K562 (cell line): ENCODE measurements around the gene DSC2. TPM values are rescaled to one million over a fixed set of nuclear protein-coding genes. Genes with fewer than 3 reads are reported as not detected.
A peak's percentile ranks its signal among the peaks of the same experiment; 100 is the strongest.

ENCODE experiments used
- ATAC-seq: fragments of 200-7000 bp; cut with Tn5 transposase; 3 replicates; pipeline ENCODE4 v1.9.1; 2020; ENCODE audit warnings: moderate library complexity
- BruUV-seq: library from RNA; stranded (reverse); fragments of 400-500 nt; replicated peaks from 2 replicates; lab custom pipeline; 2021; lab: Mats Ljungman, UMichigan
- CTCF ChIA-PET: fragments of 300-600 bp; formaldehyde crosslinking; extraction: SDS; loops from one replicate; lab custom pipeline; 2021; ENCODE audit warnings: low intra/inter-chr PET ratio; lab: Yijun Ruan, JAX
- POLR2A ChIA-PET: fragments of 300-600, 350-650 bp; sonication (Branson Sonifier 250); formaldehyde crosslinking; extraction: SDS; loops from one replicate; lab custom pipeline; 2021; ENCODE audit warnings: antibody characterized with exemption, inconsistent platforms; lab: Yijun Ruan, JAX
- DNase-seq, 4 experiments: peaks; one replicate each; pipeline versions ENCODE4 v3.0.0 to v3.0.0-alpha.2; 2011 to 2018; ENCODE audit warnings: low spot score in 3 of 4, mixed read lengths in 3 of 4; ENCODE audit errors: extremely low read depth in 1 of 4
- FAIRE-seq: peaks from 2 replicates; lab custom pipeline; 2011; peaks lifted over from hg19 to GRCh38; lab: Jason Lieb, UNC
- H2AFZ ChIP-seq: 2 replicates; pipeline ENCODE4 v1.6.0; 2011; ENCODE audit warnings: low read depth, low read length, control low read depth, inconsistent platforms
- H3K27ac ChIP-seq: fragments of 200-600 bp; 3 replicates; pipeline ENCODE4 v1.8.0; 2011; ENCODE audit warnings: low read depth, mild to moderate bottlenecking, control low read depth, inconsistent platforms, low read length, moderate library complexity, mixed read lengths; ENCODE audit errors: extremely low read depth
- H3K27me3 ChIP-seq, 2 experiments: fragments of 300-600 bp in 1 of 2; 2 replicates in 1 of 2; 3 replicates in 1 of 2; pipeline versions ENCODE4 v1.6.0 to v1.8.0; 2011; ENCODE audit warnings: inconsistent platforms in 2 of 2, low read length in 2 of 2, mild to moderate bottlenecking in 1 of 2, mixed read lengths in 1 of 2, moderate library complexity in 1 of 2; ENCODE audit not compliant: control insufficient read depth in 2 of 2, insufficient read depth in 2 of 2
- H3K36me3 ChIP-seq: fragments of 300-600 bp; 3 replicates; pipeline ENCODE4 v1.8.0; 2011; ENCODE audit warnings: mild to moderate bottlenecking, low read length, inconsistent platforms; ENCODE audit not compliant: control insufficient read depth, insufficient read depth
- H3K4me1 ChIP-seq, 2 experiments: fragments of 200-600 bp in 1 of 2; replicated peaks in 1 of 2; 2 replicates in 1 of 2; 3 replicates in 1 of 2; pipeline versions ENCODE4 v1.5.1 to v1.8.0; 2011; ENCODE audit warnings: inconsistent platforms in 2 of 2, low read length in 2 of 2, mild to moderate bottlenecking in 1 of 2, mixed read lengths in 1 of 2, moderate library complexity in 1 of 2; ENCODE audit not compliant: control insufficient read depth in 2 of 2, insufficient read depth in 2 of 2
- H3K4me2 ChIP-seq: 2 replicates; pipeline ENCODE4 v1.6.1; 2011; ENCODE audit warnings: low read length, control low read depth, inconsistent platforms, mixed read lengths; ENCODE audit not compliant: insufficient read depth
- H3K4me3 ChIP-seq: fragments of 200-600 bp; sonication (generic), shearing (Covaris generic); 2 replicates; pipeline ENCODE4 v1.5.1; 2016; ENCODE audit warnings: control low read depth, inconsistent platforms
- H3K79me2 ChIP-seq: fragments of 200-600 bp; 3 replicates; pipeline ENCODE4 v1.8.0; 2011; ENCODE audit warnings: low read length, inconsistent platforms; ENCODE audit not compliant: control insufficient read depth, insufficient read depth
- H3K9ac ChIP-seq, 2 experiments: 2 replicates each; pipeline versions ENCODE4 v1.6.0 to v1.6.1; 2011; ENCODE audit warnings: low read depth in 2 of 2, low read length in 2 of 2, control low read depth in 1 of 2, inconsistent platforms in 1 of 2, mild to moderate bottlenecking in 1 of 2, mixed read lengths in 1 of 2; ENCODE audit not compliant: insufficient read depth in 1 of 2
- H3K9me1 ChIP-seq: one replicate; pipeline ENCODE4 v1.6.0; 2011; ENCODE audit warnings: inconsistent platforms, mild to moderate bottlenecking, low read length, moderate library complexity; ENCODE audit not compliant: control insufficient read depth, insufficient read depth
- H3K9me3 ChIP-seq: replicated peaks from 2 replicates; pipeline ENCODE4 v1.5.1; 2011; ENCODE audit warnings: low read depth, low read length, inconsistent platforms; ENCODE audit not compliant: control insufficient read depth, insufficient read depth
- H4K20me1 ChIP-seq: replicated peaks from 2 replicates; pipeline ENCODE4 v1.6.1; 2011; ENCODE audit warnings: low read length, inconsistent platforms, mixed read lengths; ENCODE audit not compliant: control insufficient read depth, insufficient read depth
- BDP1 ChIP-seq: IDR thresholded peaks from 3 replicates; pipeline ENCODE4 v1.6.1; 2011; ENCODE audit not compliant: insufficient read length, insufficient read depth
- CCAR2 ChIP-seq: fragments of 200-400 bp; formaldehyde crosslinking; IDR thresholded peaks from 2 replicates; pipeline ENCODE4 v1.6.1; 2017; ENCODE audit warnings: mild to moderate bottlenecking, low read depth, low read length
- FOXA3 ChIP-seq, 2 experiments: fragments of 450-650 bp in 1 of 2; sonication (generic) in 1 of 2; formaldehyde crosslinking; IDR thresholded peaks in 1 of 2; conservative IDR thresholded peaks in 1 of 2; 2 replicates each; pipeline versions ENCODE4 v1.4.0 to v1.8.0; 2020 to 2022; ENCODE audit warnings: mild to moderate bottlenecking in 2 of 2, missing genetic modification reagents in 1 of 2
- MAX ChIP-seq: sonication (generic); formaldehyde crosslinking; IDR thresholded peaks from 2 replicates; pipeline ENCODE4 v1.9.0; 2022; ENCODE audit warnings: mild to moderate bottlenecking, missing genetic modification reagents
- SETDB1 ChIP-seq: IDR thresholded peaks from one replicate; pipeline ENCODE4 v1.6.1; 2012; ENCODE audit warnings: low read length, control low read depth, inconsistent platforms
- ZNF280B ChIP-seq: fragments of 250-450 bp; sonication (Bioruptor Pico); IDR thresholded peaks from 2 replicates; pipeline ENCODE4 v1.5.1; 2021; ENCODE audit warnings: mild to moderate bottlenecking
- ZNF695 ChIP-seq: fragments of 450-650 bp; formaldehyde crosslinking; IDR thresholded peaks from 2 replicates; pipeline ENCODE4 v1.4.0; 2020; ENCODE audit warnings: mild to moderate bottlenecking, moderate library complexity
- WGBS: fragments of 100-300 bp; shearing (Covaris generic); methylation state at CpG from one replicate; pipeline ENCODE4 v1.1.6; 2016; ENCODE audit warnings: low coverage, mixed read lengths; ENCODE audit not compliant: insufficient coverage; ENCODE audit errors: missing lambda C conversion rate; 5-methylcytosine and 5-hydroxymethylcytosine counted together
- in situ Hi-C: fragments of 300-500 bp; cut with MboI; formaldehyde crosslinking; loops from 4 replicates; pipeline ENCODE4 v1.15.0; 2018; ENCODE audit warnings: inconsistent platforms, mixed read lengths
- intact Hi-C: fragments of 100-400 bp; cut with micrococcal nuclease; formaldehyde crosslinking; loops from 2 replicates; pipeline ENCODE4 v1.14.2; 2022
- polyA plus RNA-seq, 8 experiments: library from polyadenylated mRNA; depleted of rRNA in 4 of 8; stranded (reverse) in 5 of 8; unstranded in 3 of 8; fragments of >200 nt; fragmentation: Nextera tagmentation in 2 of 8; fragmentation: Illumina TruSeq in 1 of 8; extraction: Ambion mirVana in 2 of 8; extraction: Trizol in 1 of 8; gene quantifications; 2 replicates each; pipeline versions ENCODE4 v1.2.1 to v1.2.3, GENCODE V29; 2011 to 2014; ENCODE audit warnings: inconsistent platforms in 1 of 8, missing spikeins in 1 of 8
- total RNA-seq, 7 experiments: library from RNA; depleted of rRNA in 6 of 7; stranded (reverse); fragments of >200 nt in 6 of 7; fragmentation: Illumina TruSeq in 2 of 7; extraction: Trizol in 2 of 7; gene quantifications; 2 replicates each; pipeline versions ENCODE4 v1.2.1 to v1.2.3, GENCODE V29; 2011 to 2021; ENCODE audit warnings: low replicate concordance in 1 of 7

Gene DSC2
- total and polyA plus RNA-seq, 9 of the 15 experiments (the other 6 are each of a cell fraction or from before 2014, with no cell fraction given): 3.8 to 15.3 (median 6.4) TPM

- no peaks in the 10 kb centered on the region for H3K79me2 ChIP-seq
- no peak for FAIRE-seq
Measured at GRCh38 chr18:31042406-31043181, 59.6 kb downstream of the DSC2 start, which contains the start of gene DSC3. Gene DSC3 (minus strand): TSS chr18:31042742. CDS start chr18:31042660, 82 bp downstream.

More at GRCh38 chr18:31042406-31043181, 59.6 kb downstream of the DSC2 start, which contains the start of gene DSC3:
- no peaks in the 10 kb centered on the region for H3K36me3 ChIP-seq
- POLR2A ChIA-PET: interaction anchor here (0.6 to 0.7 kb wide), 2 partner anchors 16 to 515 kb away, joined by 3 read pairs; no protein-coding TSS in a partner anchor
- TF ChIP-seq CCAR2 (no peak), MAX (CRISPR knock-in tag) (no peak), ZNF695 (CRISPR knock-in tag) (no peak), FOXA3 (CRISPR knock-in tag; conservative IDR thresholded peaks at IDR 0.05 in 1 of 2, IDR thresholded peaks at IDR 0.05 in 1 of 2) (no peak), ZNF280B (CRISPR knock-in tag) (no peak), BDP1 (no peak), SETDB1 (no peak)
- TF ChIP-seq, all 486 proteins: peak for 0
- intact Hi-C loops: no loop called here
- Histone ChIP-seq H2AFZ (no peak within 1 kb of the TSS), H3K9ac (no peak within 1 kb of the TSS), H3K4me3 (no peak within 1 kb of the TSS), H3K27ac (no peak within 1 kb of the TSS), H3K4me1 (peaks cover 0 to 18% of the 10 kb centered on the region in 2 experiments; a peak in 1 of 5 replicates), H3K9me1 (no peaks in the 10 kb centered on the region), H3K9me3 (no peaks in the 10 kb centered on the region), H4K20me1 (no peaks in the 10 kb centered on the region), H3K27me3 (peaks cover 0 to 23% of the 10 kb centered on the region in 2 experiments; a peak in 2 of 5 replicates), H3K4me2 (no peak within 1 kb of the TSS)
- no TSS peak for BruUV-seq
- CTCF ChIA-PET: no interaction called here
- DNase-seq (no peak), ATAC-seq (peak; percentile 31; the same call in 2 of the 3 replicates)
- in situ Hi-C loops: no loop called here
- 27% methylated on average over 66 of the region's 73 CpGs for whole genome bisulfite sequencing
